NOMO-1 treated with DMSO at 0.1 percent for 48 hours (cell line): ENCODE data around the gene SKP2.
"Not testable (repeated sequence)": the region's sequence is repeated elsewhere in the genome, so short reads cannot be mapped to it uniquely, and the experiment has no call there.

Source experiments
- DNase-seq: peaks from one replicate; lab custom pipeline; 2025; ENCODE audit not compliant: unreplicated experiment; lab: John Stamatoyannopoulos, UW

Gene SKP2

DNA sequence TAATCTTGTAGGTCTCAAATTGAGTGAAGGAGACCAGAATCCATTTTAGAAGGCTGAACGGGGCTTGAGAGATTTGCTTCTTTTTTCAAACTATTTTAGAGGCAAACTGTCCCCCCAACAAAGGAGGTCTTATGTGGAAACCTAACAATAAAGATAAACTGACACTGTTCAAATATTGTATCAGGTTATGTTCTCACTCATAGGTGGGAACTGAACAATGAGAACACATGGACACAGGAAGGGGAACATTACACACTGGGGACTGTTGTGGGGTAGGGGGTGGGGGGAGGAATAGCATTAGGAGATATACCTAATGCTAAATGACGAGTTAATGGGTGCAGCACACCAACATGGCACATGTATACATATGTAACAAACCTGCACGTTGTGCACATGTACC is 46.9 kb downstream of the SKP2 start:
- not testable (repeated sequence) for DNase-seq

DNA sequence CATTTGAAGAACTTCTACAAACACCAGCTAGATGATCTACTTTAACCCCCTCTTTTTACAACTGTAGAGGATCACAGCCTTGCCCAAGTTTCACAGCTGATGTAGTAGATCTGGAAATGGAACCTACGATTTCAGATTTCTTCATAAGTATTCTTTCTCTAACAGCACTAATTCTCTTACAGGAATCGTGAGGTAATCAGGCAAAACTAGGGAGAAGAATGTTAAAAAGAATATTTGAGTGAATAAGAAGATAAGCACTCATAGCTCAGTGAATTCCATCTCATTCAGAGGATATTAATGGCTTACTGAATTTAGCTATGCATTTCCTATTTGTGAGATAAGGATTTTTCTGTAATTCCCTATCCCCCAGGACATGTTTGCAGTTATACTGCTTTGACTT is 47.7 kb downstream of the SKP2 start:
- no peak for DNase-seq

DNA sequence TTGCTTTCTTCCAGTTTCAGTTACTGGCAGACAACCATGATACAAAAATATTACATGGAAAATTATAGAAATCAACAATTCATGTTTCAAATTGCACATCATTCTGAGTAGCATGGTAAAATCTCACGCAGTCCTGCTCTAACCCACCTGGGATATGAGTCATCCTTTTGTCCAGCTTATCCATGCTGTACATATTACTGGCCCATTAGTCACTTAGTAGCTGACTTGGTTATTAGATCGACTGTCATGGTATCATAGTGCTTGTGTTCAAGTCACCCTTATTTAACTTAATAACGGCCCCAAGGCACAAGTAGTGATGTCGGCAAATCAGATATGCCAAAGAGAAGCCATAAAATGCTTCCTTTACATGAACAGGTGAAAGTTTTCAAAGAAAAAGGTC is 48.6 kb downstream of the SKP2 start:
- DNase-seq, result no peak

DNA sequence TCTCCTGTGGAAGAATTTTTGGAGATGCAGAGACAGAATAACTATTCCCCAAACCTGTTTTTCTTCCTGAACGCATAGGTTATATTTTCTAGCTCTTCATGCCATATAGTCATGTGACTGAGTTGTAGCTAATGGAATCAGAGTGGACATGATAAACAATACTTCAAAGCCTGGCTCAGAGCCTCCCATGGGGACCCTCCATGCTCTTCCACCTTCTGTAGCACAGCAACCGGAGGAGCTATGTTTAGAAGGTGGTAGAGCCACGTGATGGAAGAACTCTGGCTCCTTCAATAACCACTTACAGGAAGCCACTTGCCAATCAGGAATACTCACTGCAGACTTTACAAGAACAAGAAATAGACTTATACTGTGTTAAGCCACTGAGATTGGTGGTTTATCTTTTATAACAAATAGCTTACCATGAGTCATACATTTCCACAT is 50.6 kb downstream of the SKP2 start:
- DNase-seq, result no peak

DNA sequence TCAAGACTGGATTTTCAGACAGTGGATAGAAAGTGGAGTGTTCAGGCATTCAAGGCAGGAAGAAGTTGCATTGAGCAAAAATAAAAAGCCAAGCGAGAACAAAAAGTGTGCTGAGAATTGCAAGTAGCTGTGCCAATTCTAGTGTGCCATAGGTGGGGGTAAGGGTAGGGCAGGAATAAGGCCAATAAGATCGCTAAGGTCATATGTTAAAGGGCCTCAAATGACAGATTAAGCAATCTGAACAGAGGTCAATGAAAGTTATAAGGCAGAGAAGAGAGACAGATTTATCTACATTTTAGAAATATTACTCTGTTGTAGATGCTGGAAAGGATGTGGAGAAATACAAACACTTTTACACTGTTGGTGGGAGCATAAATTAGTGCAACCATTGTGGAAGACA is 53.4 kb downstream of the SKP2 start:
- DNase-seq, result no peak

DNA sequence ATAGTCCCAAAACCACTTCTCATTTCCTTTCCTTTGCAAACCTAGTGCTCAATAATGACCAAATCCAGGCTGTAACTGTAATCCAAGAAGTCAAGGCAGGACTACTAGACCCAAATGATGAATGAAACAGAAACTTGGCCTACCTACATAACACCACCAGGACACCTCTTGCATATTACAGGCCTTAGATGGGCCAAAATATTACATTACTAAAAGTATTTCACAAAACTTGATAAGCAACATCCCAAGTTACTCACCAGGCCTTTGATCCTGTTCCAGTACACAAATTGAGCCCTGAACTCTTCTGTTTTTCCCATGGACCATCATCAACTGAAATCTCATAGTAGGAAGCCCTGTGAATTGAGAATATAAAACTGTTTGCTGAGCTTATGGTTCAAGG is 55.0 kb downstream of the SKP2 start:
- DNase-seq, result no peak

DNA sequence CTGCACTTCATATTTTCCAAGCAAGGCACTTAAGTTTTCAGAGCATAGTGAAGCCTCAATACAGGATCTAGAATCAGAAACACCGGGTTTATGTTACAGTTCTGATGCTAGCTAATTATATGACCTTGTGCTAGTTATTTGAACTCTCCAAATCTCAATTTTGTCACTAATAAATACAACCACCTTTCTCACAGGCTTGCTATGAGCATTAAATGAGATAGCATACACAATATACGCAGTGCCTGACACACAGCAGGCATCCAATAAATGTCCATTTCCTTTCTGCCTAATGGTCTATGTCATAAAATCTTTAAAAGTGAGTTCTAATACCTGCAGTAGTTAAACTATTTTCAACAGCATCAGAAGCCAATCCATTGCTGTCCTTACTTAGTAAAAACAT is 56.9 kb downstream of the SKP2 start:
- no peak for DNase-seq

DNA sequence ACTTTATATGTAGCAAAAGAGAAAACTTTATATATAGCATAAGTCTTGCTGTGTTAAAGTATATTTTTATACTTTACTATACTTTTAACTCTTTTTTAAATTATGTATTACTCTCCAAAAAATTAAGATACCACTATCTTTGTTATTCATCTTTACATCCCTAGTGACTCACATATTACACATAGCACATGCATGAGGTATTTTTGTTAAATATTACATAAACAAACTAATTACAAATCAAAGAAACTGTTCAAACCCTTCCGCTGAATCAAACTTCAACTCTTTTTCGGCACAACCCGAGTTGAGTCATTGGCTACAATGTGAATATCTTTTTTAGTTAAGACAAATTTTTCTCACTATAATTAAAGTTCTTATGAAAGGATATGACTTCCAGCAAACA is 57.8 kb downstream of the SKP2 start:
- DNase-seq, result no peak

DNA sequence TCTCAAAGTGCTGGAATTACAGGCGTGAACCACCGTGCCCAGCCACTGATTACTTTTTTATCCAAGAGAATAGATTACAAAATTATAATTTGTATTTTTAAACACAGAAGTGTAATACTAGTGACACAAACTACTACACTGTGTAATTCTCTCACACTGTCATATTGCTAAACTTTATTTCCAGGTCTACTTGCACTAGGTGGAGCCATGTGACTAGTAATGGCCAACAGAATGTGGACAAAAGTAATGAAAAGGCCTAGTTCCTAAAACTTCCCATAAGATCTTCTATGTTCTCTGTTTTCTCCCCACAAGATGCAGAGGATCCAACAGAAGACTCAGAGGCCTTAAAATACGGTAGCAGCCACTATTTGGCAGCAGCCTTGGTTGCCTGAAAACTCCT is 62.5 kb downstream of the SKP2 start:
- DNase-seq, result peak; percentile 9

DNA sequence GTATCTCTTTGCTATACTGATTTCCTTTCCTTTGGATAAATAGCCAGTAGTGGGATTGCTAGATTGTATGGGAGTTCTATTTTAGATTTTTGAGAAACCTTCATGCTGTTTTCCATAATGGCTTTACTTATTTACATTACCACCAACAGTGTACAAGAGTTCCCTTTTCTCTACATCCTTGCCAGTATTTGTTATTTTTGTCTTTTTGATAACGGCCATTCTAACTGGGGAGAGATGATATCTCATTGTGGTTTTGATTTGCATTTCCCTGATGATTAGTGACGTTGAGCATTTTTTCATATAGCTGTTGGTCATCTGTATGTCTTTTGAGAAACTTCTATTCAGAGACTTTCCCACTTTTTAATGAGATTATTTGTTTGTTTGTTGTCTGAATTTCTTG is 64.0 kb downstream of the SKP2 start:
- DNase-seq, result no peak

DNA sequence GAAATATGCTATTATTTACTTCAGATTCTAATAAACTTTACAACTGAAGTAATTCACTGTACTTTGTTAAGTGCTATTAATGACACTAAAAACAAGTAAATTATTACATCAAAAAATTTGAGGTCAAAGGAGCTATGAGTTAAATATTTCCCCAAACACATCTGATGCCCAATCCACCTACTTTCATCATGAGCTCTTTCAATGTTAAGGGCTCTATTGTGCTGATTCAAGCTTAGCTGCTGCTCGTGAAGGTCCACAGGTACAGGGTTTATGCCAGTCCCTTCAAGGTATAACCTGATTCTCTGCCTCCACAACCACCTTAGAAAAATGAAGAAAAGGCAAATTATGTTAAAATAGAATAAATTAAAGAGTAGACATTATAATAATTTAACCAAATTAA is 65.7 kb downstream of the SKP2 start:
- DNase-seq, result no peak

DNA sequence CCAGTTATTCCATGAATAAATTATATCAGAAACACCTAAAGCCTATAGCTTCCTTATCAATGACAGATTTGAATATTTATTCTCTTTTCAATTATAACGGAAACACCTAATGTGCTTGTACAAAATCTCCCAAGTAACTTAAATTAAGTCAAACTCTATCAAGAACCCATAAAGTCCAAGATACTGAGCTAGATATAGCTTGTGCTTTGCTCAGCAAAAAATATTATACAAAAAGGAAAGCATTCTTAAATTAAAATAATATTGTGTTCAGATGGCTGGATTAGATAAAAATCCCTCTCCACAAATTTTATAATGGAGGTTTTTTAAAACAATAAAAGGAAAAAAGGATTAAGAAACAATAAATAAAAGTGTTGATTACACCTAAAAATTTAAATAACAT is 66.1 kb downstream of the SKP2 start:
- no peak for DNase-seq

DNA sequence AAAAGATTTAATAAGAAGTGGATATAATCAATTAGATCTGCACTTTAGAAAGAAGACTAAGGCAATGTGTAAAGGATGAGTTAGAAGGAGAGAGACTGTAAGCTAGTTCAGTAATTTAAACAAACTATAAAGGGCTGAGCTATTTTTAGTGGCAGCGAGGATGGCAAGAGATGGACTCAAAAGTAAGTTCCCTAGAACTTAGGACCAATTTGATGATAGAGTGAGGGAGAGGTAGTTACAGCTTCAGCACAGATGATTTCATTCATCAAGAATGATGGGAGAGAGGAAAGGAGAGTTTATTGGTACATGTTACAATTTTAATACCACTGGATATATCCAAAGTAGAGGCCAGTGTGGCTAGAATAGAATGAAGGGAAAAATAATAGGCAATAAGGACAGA is 70.7 kb downstream of the SKP2 start:
- DNase-seq, result no peak

DNA sequence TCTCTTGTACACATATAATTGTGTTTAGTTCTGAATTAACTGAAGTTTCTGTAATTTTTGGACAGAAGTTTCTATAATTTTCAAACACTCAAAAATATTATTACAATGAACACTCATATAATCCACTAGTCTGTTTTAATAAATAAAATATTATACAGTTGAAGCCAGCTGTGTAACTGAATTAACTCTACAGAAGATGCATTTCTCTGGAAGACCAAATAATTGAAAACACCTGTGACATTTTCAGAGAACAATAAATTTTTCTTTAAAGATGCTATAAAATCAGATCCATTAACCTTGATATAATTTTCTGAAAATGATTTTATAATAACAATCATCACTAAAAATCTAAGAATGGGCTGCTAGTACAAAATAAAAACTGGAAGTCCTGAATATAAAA is 75.1 kb downstream of the SKP2 start:
- no peak for DNase-seq

DNA sequence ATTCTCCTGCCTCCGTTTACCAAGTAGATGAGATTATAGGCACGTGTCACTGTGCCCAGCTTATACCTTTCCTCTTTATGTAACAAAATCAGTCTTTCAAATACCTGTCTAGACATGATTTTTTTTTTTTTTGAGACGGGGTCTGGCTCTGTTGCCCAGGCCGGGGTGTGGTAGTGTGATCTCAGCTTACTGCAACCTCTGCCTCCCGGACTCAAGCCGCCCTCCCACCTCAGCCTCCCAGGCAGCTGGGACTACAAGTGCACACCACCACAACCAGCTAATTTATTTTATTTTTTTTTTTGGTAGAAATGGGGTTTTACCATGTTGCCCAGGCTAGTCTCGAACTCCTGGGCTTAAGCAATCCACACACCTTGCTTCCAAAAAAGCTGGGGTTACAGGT is 76.6 kb downstream of the SKP2 start:
- no peak for DNase-seq

DNA sequence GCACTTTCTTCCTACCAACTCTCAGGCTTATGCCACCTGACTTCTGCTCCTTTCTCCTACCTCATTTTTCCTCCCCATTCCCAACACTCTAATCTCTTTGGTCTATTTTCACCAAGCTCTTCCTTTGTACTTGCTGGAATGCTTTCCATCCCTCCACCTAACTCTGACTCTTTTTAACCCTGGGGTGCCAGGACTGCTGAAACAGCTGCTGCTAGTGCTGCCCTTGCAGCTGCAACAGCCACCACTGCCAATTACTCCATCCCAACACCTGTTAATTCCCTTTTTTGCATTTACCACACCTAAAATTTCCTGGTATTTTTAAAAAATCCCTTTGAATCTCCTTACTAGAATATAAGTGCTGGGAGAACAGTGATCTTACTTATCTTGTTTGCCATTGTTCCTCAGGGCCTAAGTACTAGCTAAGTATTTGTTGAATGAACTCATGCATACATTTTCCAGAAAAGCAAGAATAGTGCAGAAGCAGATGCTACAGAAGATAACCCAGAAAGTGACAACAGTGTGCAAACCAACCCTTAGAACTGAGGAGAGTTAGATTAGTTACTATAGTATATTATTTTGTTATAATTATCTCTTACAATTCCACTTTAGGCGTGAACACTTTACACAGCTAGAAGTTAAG is 78.4 kb downstream of the SKP2 start:
- DNase-seq, result no peak

DNA sequence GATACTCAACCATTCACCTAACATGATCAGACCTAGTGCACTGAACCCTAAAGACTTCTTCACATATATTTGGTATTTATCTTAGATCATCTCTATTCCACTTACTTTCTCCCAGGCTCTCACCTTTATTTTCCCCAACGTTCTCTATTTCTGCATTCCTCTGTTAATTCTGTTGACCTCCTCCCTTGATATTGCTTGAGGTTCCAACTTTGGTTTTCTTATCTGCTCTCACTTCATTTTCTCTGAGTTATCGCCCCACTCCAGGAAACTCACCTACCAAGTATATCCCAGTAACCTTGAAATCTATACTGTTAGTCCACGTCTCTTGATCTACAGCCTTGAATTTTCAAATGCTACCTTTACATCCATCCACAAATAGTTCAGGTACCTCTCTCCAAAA is 80.6 kb downstream of the SKP2 start:
- DNase-seq, result no peak
